GM13977 (cell line): ENCODE data around the gene PBOV1.

Source experiments
- DNase-seq: peaks from one replicate; pipeline ENCODE4 v3.0.0; 2012; ENCODE audit warnings: low spot score
- in situ Hi-C: fragments of 300-500 bp; cut with MboI; formaldehyde crosslinking; loops from one replicate; pipeline ENCODE4 v1.12.0; 2022; ENCODE audit warnings: low sequenced_read_pairs, low pct_unique_long_range_greater_than_20kb, mixed read lengths, inconsistent platforms; ENCODE audit not compliant: unreplicated experiment
- TF ChIP-seq, protein P1 (sequence below): IDR thresholded peaks from 2 replicates; pipeline ENCODE4 v1.5.1; 2012; ENCODE audit warnings: mild to moderate bottlenecking, control low read depth; ENCODE audit not compliant: insufficient read depth; ENCODE audit errors: extremely low read depth, missing control alignments

Gene PBOV1

GRCh38 chr6:138182939-138183789 is 35.1 kb downstream of the PBOV1 start:
- TF ChIP-seq, protein P1, sequence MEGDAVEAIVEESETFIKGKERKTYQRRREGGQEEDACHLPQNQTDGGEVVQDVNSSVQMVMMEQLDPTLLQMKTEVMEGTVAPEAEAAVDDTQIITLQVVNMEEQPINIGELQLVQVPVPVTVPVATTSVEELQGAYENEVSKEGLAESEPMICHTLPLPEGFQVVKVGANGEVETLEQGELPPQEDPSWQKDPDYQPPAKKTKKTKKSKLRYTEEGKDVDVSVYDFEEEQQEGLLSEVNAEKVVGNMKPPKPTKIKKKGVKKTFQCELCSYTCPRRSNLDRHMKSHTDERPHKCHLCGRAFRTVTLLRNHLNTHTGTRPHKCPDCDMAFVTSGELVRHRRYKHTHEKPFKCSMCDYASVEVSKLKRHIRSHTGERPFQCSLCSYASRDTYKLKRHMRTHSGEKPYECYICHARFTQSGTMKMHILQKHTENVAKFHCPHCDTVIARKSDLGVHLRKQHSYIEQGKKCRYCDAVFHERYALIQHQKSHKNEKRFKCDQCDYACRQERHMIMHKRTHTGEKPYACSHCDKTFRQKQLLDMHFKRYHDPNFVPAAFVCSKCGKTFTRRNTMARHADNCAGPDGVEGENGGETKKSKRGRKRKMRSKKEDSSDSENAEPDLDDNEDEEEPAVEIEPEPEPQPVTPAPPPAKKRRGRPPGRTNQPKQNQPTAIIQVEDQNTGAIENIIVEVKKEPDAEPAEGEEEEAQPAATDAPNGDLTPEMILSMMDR: no peak
- in situ Hi-C loops: no loop called here
- no peak for DNase-seq

DNA sequence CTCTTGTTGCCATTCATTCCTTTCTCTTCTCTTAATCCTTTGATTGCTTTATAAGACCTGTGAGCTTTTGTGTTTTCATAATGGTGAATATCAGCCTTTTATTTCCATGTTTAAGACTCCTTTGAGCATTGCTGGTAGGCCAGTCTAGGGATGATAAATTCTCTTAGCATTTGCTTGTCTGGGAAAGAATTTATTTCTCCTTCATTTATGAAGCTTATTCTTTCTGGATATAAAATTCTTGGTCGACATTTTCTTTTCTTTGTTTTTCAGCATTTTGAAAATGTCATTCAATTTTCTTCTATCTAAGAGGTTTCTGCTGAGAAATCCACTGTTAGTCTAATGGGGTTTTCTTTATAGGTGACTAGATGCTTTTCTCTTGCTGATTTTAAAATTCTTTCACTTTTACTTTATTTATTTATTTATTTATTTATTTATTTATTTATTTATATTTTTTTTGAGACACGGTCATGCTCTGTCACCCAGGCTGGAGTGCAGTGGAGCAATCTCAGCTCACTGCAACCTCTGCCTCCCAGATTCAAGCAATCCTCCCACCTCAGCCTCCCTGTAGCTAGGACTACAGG is 41.5 kb downstream of the PBOV1 start:
- in situ Hi-C loops: no loop called here
- DNase-seq: no peak
- TF ChIP-seq, protein P1: no peak

GRCh38 chr6:138175596-138175995 is 42.7 kb downstream of the PBOV1 start:
- no peak for DNase-seq
- TF ChIP-seq, protein P1: no peak
- in situ Hi-C loops: no loop called here
